IPS-18c (cell line): Measurements from ENCODE around the gene PDGFB.

ENCODE experiments used
- H3K4me3 ChIP-seq: 2 replicates; pipeline ENCODE4 v1.7.0; 2013; ENCODE audit warnings: low read depth, mild to moderate bottlenecking, low read length, moderate library complexity; ENCODE audit not compliant: insufficient read depth
- H3K9me3 ChIP-seq: one replicate; pipeline ENCODE4 v1.6.1; 2013; ENCODE audit warnings: mild to moderate bottlenecking, low read length, moderate library complexity; ENCODE audit not compliant: control insufficient read depth, insufficient read depth

Gene PDGFB

DNA sequence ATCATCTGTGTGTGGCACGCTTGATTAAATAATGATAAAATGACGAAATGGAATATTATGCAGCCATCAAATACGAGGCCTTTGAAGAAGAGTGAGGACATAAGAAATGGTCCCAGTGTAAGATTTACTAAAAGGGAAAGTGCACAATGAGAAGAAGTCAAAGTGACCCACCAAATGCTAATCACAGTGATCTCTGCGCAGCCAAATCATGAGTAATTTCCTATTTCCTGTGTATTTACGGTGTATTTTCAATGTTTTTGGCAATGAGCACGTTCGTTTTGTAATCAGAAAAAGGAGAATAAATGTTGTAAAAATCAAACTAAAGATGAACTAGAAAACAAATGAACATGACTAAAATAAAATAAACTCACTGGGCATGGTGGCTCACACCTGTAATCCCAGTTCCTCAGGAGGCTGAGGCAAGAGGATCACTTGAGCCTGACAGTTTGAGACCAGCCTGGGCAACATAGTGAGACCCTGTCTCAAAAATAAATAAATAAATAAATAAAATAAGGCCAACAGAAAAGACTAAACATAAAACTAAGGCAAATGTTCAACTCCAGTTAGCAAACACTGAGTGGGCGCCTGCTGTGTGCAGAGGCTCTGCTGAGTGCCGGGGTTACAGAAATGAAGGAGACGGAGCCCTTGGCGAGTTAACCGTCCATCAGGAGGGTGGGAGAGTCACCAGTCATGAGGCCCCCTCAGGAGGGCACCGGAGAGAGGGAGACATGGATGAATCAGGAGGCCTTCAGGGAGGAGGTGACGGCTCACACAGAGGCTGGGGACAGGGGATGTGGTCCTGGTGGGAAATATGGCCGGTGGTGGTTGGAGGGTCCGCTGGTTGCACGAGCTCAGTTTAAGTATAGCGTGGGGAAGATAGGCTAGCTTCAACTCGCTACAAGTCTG lies 66.3 kb downstream of the PDGFB start:
- no peak overlapping the region for H3K4me3 ChIP-seq
- no peaks in the 10 kb centered on the region for H3K9me3 ChIP-seq

DNA sequence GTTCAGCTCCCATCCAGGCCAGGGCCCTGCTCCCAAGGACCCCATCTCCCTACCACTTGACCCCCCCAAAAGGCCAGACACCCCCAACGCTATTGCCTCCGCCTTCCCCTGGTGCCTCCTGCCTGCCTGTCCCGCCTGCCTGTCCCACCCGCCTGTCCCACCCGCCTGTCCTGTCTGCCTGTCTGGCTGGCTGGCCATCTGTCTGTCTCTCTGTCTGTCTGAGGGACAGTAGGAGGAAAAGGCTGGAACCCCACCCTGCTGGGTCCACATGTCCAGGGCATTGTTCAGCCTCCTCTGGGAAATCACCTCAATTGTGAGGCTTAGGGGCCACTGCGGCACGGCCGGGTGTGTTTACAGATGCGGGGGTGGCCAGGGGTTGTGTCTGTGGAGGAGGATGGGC lies 67.0 kb downstream of the PDGFB start:
- Histone ChIP-seq H3K9me3 (no peaks in the 10 kb centered on the region), H3K4me3 (no peak overlapping the region)

- H3K4me3 ChIP-seq, result no peak overlapping the region
- H3K9me3 ChIP-seq, result no peaks in the 10 kb centered on the region
Observed at GRCh38 chr22:39177456-39177775, 67.4 kb downstream of the PDGFB start.

DNA sequence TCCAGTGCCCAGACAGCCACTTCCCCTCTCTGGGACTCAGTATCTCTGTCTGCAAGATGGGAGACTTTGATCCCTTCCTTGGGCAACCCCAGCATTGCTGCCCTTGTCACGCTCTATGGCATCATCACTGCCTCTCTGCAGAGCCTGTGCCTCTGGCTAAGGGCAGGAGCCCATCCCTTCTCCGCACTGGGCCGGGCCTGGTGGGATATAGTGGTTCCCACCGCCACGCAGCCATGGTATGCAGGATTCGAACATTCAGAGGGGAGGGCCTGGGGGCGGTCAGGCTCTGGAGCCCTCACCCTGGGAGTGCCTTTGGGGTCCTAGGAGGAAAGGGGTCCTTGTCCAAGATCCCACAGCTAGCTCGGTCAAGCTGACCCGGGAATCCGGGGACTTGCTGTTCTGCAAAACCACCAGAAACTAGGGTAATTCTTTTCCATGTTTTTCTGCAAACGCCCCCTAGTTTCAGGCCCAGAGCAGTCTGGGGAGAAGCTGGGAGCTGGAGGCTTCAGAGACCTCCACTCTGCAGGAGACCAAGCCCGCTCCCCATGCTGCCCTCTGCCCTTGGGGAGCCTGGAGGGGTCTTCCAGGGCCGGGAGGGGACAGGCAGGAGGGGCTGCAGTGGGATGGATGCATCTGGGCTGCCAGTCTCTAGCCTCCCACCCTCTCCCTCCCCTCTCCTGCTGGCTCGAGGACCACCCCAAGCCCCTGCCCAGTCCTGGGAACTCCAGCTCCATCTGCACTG lies 67.9 kb downstream of the PDGFB start:
- Histone ChIP-seq H3K9me3 (no peaks in the 10 kb centered on the region), H3K4me3 (no peak overlapping the region; the same call in 1 of the 2 replicates)

DNA sequence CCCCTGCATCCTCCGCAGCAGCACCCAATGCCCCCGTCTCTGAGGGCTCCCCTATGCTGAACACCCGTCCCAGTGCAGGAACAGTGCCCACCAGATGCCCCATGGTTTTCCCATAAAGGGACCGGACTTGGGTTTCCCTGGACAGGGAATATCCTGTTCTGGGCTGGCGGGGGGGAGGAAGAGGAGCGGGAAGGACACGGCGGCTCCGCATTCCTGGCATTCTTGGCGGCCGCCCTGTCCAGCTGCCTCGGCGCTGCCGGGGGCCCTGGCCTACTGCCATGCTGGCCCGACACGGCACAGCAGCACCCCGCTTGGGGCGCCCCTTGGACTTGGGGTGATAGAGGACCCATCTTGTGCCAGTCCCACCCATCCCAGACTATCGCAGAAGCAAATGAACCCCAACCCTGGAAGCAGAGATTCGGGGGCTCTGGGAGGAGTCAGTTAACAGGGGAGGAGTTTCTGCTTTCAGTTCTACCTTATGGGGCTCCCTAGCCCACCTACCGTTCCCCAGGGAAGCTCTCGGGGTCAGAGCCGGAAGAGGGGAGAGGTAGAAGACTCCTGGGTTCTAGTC lies 68.6 kb downstream of the PDGFB start:
- Histone ChIP-seq H3K9me3 (no peaks in the 10 kb centered on the region), H3K4me3 (no peak overlapping the region)

DNA sequence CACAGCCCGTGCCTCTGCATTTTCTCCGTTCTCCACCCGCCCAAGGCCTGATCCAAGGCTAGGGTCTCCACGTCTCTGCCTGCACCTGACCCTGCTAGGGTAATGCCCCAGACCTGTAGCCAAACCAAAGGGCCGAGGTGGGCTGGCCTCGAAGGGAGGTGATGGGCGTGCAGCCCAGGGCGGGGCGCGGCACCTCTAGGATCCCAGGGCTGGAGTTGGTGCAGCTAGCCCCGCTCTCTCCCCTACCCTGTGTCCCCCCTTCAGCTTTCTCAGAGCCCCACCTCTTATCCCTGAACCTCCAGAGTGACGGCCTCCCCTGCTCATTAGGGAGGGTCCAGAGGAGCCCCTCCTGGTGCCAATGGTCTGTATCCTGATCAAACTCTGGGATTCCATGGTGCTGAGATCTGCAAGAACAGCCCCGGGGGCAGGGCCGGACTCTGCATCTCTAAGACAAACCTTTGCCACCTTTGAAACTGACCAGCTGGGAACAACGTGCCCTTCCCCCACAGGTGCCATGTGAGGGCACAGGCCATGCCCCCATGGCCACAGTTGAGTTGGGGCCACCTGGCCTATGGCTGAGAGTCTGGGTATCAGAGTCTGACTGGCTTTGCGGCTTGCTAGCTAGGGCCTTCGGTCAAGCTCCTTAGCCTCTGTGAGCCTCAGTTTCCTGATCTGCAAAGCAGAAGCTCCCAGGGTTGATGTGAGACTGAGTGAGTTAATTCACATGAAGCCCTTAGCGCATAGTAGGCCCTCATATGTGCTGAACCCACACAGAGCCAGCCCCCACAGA lies 69.2 kb downstream of the PDGFB start:
- no peaks in the 10 kb centered on the region for H3K9me3 ChIP-seq
- H3K4me3 ChIP-seq, result no peak overlapping the region

- Histone ChIP-seq H3K4me3 (no peak overlapping the region), H3K9me3 (no peaks in the 10 kb centered on the region)
Observed at GRCh38 chr22:39174498-39175352, 70.1 kb downstream of the PDGFB start.

- Histone ChIP-seq H3K4me3 (0 out of 2 replicates have a peak overlapping the region, but pooled peaks have one; percentile 21), H3K9me3 (no peaks in the 10 kb centered on the region)
Observed at GRCh38 chr22:39173787-39174497, 70.8 kb downstream of the PDGFB start.
